Nephron (organoid): ENCODE data around the gene USP1.
A peak's percentile ranks its signal among the peaks of the same experiment; 100 is the strongest.

Experiments
- H3K27ac Mint-ChIP-seq, 3 experiments: 2 replicates each; pipeline ENCODE4 v1.8.0; 2020; ENCODE audit warnings: mixed read lengths in 3 of 3, mild to moderate bottlenecking in 2 of 3, moderate library complexity in 1 of 3
- H3K27me3 Mint-ChIP-seq: 2 replicates; pipeline ENCODE4 v1.8.0; 2021; ENCODE audit warnings: low read depth, mild to moderate bottlenecking, moderate library complexity, mixed read lengths
- H3K36me3 Mint-ChIP-seq: 2 replicates; pipeline ENCODE4 v1.8.0; 2020; ENCODE audit warnings: low read depth, mixed read lengths
- H3K4me1 Mint-ChIP-seq: 2 replicates; pipeline ENCODE4 v1.8.0; 2020; ENCODE audit warnings: mixed read lengths
- H3K4me3 Mint-ChIP-seq, 3 experiments: 2 replicates each; pipeline ENCODE4 v1.8.0; 2020; ENCODE audit warnings: mild to moderate bottlenecking in 3 of 3, mixed read lengths in 3 of 3, moderate library complexity in 2 of 3
- H3K9me3 Mint-ChIP-seq: 2 replicates; pipeline ENCODE4 v1.8.0; 2020; ENCODE audit warnings: mixed read lengths
- TF ChIP-seq, protein P1 (sequence below), 3 experiments: fragments of 200-600 bp; sonication (generic); IDR thresholded peaks; one replicate each; pipeline ENCODE4 v1.5.0; 2021; ENCODE audit warnings: antibody characterized with exemption in 3 of 3; ENCODE audit not compliant: unreplicated experiment in 3 of 3

USP1 gene

DNA sequence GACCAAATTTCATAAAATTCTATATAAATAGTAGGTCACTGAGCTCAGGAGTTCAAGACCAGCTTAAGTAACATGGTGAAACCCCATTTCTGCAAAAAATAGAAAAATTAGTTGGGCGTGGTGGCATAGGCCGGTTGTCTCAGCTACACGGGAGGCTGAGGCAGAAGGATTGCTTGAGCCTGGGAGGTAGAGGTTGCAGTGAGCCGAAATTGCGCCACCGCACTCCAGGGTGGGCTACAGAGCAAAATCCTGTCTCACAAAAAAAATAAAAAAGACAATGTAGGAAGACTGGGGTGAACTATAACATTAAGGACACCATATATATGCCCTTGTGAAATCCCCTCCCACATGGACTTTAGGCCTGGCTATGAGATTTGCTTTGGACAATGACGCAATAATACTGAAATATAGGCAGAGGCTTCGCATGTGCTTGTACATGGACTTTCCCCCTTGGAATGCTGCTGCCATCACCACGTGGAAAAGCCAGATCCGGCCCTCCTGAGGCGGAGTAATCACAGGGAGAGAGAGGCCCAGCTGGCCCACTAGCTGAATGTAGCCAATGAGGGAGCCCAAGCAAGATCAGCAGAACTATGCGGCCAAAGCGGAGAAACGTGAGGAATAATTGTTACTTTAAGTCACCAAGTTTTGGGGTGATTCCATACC lies 13.1 kb upstream of the USP1 start:
- H3K36me3 Mint-ChIP-seq, result no peaks in the 10 kb centered on the region
- no peak overlapping the region for H3K4me3 Mint-ChIP-seq
- no peak overlapping the region for H3K27ac Mint-ChIP-seq

DNA sequence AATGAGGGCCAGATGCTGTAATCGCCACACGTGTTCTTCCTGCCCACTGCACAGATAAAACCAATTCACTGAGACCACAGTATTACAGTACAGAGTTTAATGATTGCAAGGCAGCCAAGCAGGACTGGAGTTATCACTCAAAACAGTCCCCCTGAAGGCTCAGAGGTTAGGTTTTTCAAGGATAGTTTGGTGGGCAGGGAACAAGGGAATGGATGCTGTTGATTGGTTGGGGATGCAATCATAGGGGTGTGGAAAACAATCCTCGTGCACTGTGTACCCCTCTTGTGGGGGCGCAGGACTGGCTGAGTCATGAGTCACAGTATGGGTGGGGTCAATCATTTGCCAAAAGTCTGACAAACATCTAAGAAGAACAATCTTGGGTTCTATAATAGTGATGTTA lies 12.4 kb upstream of the USP1 start:
- no peaks in the 10 kb centered on the region for H3K9me3 Mint-ChIP-seq
- H3K4me3 Mint-ChIP-seq, result no peak overlapping the region
- TF ChIP-seq, protein P1, sequence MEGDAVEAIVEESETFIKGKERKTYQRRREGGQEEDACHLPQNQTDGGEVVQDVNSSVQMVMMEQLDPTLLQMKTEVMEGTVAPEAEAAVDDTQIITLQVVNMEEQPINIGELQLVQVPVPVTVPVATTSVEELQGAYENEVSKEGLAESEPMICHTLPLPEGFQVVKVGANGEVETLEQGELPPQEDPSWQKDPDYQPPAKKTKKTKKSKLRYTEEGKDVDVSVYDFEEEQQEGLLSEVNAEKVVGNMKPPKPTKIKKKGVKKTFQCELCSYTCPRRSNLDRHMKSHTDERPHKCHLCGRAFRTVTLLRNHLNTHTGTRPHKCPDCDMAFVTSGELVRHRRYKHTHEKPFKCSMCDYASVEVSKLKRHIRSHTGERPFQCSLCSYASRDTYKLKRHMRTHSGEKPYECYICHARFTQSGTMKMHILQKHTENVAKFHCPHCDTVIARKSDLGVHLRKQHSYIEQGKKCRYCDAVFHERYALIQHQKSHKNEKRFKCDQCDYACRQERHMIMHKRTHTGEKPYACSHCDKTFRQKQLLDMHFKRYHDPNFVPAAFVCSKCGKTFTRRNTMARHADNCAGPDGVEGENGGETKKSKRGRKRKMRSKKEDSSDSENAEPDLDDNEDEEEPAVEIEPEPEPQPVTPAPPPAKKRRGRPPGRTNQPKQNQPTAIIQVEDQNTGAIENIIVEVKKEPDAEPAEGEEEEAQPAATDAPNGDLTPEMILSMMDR (IDR thresholded peaks at IDR 0.05; ENCODE audit: unreplicated experiment in 3 of 3), result no peak
- no peaks in the 10 kb centered on the region for H3K36me3 Mint-ChIP-seq
- no peak overlapping the region for H3K27ac Mint-ChIP-seq
- no peaks in the 10 kb centered on the region for H3K27me3 Mint-ChIP-seq
- peaks cover 4% of the 10 kb centered on the region for H3K4me1 Mint-ChIP-seq

More for the DNA sequence above, 13.1 kb upstream of the USP1 start:
- TF ChIP-seq, protein P1 (IDR thresholded peaks at IDR 0.05; ENCODE audit: unreplicated experiment in 3 of 3), result no peak
- Mint-ChIP-seq H3K9me3 (no peaks in the 10 kb centered on the region), H3K4me1 (peaks cover 9% of the 10 kb centered on the region), H3K27me3 (no peaks in the 10 kb centered on the region)

DNA sequence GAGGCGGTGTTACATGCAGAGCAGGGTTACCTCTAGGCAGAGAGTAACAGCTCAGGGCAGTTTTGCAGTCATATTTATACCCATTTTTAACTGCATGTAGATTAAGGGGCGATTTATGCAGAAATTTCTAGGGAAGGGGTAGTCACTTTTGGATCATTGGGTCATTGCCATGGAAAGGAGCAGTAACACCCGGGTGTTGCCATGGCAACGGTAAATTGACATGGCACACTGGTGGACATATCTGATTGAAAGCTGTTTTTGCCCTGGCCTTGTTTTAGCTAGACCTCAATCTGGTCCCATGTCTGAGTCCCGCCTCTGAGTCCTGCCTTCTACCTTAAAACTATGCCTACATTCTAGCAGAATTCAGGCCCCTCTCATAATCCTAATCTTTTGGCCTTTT lies 11.8 kb upstream of the USP1 start:
- no peak overlapping the region for H3K27ac Mint-ChIP-seq
- no peaks in the 10 kb centered on the region for H3K27me3 Mint-ChIP-seq
- H3K36me3 Mint-ChIP-seq, result no peaks in the 10 kb centered on the region
- peaks cover 4% of the 10 kb centered on the region for H3K4me1 Mint-ChIP-seq
- H3K4me3 Mint-ChIP-seq, result no peak overlapping the region
- H3K9me3 Mint-ChIP-seq, result no peaks in the 10 kb centered on the region
- TF ChIP-seq, protein P1 (IDR thresholded peaks at IDR 0.05; ENCODE audit: unreplicated experiment in 3 of 3), result no peak

DNA sequence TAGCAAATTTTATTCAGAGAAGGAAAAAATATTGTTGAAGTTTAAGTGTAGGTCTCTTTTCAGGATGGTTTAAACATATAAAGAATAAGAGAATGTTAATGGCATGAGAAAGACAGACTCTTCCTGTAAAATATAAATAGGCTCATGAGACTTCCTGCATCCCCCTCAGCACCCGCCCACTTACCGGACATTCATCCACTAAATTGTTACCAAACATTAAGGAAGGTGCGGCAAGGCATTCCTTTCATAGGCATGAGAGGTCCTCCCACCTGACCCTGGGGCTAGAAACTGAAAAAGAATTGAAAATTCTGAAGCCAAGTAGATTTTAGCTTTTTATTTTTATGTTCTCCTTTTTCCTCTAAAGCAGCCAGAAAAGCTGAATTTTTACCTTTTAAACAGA lies 10.6 kb upstream of the USP1 start:
- TF ChIP-seq, protein P1 (IDR thresholded peaks at IDR 0.05; ENCODE audit: unreplicated experiment in 3 of 3), result no peak
- no peaks in the 10 kb centered on the region for H3K36me3 Mint-ChIP-seq
- H3K4me3 Mint-ChIP-seq, result no peak overlapping the region
- peak overlapping the region in 1 of 3 experiments; percentile 41 for H3K27ac Mint-ChIP-seq
- H3K4me1 Mint-ChIP-seq, result peaks cover 4% of the 10 kb centered on the region
- H3K9me3 Mint-ChIP-seq, result no peaks in the 10 kb centered on the region
- no peaks in the 10 kb centered on the region for H3K27me3 Mint-ChIP-seq

DNA sequence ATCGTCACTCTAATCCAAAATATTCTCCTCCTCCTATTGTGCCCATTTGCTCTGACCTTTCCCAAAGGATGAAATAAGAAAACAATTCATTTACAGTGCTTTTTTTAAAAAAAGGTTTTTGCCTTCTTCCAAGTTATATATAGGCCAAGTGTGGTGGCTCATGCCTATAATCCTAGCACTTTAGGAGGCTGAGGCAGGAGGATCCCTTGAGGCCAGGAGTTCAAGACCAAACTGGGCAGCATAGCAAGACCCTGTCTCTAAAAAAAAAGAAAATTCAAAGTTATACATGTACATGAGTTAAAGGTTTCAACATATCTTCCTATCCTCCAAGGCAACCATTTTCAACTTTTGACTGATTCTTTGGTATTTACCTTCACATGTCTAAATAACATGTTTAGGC lies 10.1 kb upstream of the USP1 start:
- Mint-ChIP-seq H3K9me3 (no peaks in the 10 kb centered on the region), H3K27ac (no peak overlapping the region), H3K4me1 (peaks cover 4% of the 10 kb centered on the region), H3K27me3 (no peaks in the 10 kb centered on the region), H3K36me3 (no peaks in the 10 kb centered on the region), H3K4me3 (no peak overlapping the region)
- TF ChIP-seq, protein P1 (IDR thresholded peaks at IDR 0.05; ENCODE audit: unreplicated experiment in 3 of 3), result no peak

DNA sequence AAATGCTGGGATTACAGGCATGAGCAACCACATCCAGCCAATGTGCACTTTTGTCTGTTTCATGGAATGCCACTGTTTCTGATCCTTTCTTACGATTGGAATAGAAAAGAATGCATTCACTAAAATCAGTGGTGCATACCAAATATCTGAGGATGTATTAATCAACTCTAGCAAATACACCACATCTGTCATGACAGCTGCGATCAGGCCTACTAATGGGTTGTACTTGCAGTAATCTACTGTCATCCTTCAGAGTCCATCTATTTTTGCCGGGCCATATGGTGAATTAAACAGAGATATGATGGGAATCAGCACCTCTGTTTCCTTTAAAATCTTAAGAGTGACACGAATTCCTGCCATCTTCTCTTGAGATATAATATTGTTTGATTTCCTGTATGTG lies 8.5 kb upstream of the USP1 start:
- H3K27ac Mint-ChIP-seq, result peak overlapping the region in 1 of 3 experiments; percentile 56
- H3K4me1 Mint-ChIP-seq, result peaks cover 4% of the 10 kb centered on the region
- TF ChIP-seq, protein P1 (IDR thresholded peaks at IDR 0.05; ENCODE audit: unreplicated experiment in 3 of 3), result no peak
- H3K36me3 Mint-ChIP-seq, result no peaks in the 10 kb centered on the region
- H3K27me3 Mint-ChIP-seq, result no peaks in the 10 kb centered on the region
- H3K4me3 Mint-ChIP-seq, result no peak overlapping the region
- H3K9me3 Mint-ChIP-seq, result no peaks in the 10 kb centered on the region
